Stimulated activated CD4-positive, alpha-beta T cell treated with anti-CD3 and anti-CD28 coated beads, Interleukin-15, amount 100 ng/mL, for 1 hour (primary cell): ENCODE results near the gene HOXC5.

Experiments used
- DNase-seq, 2 donors: peaks; one replicate each; pipeline ENCODE4 v3.0.0-alpha.2; 2020; ENCODE audit warnings: low read depth in 1 of 2, low spot score in 1 of 2

HOXC5 gene

GRCh38 chr12:53995378-53996239, 37.2 kb upstream of the HOXC5 start:
- no peak for DNase-seq

GRCh38 chr12:53996240-53997203, 36.3 kb upstream of the HOXC5 start:
- no peak for DNase-seq

GRCh38 chr12:53997204-53998109, 35.4 kb upstream of the HOXC5 start:
- no peak for DNase-seq

- DNase-seq: no peak
These were observed 34.5 kb upstream of the HOXC5 start for GRCh38 chr12:53998110-53998899.

- DNase-seq: no peak
These were observed 34.0 kb upstream of the HOXC5 start for GRCh38 chr12:53998900-53999236.

GRCh38 chr12:53999559-54000115, 33.2 kb upstream of the HOXC5 start:
- no peak for DNase-seq

- no peak for DNase-seq
These were observed 32.4 kb upstream of the HOXC5 start, which contains the start of gene HOXC9 for GRCh38 chr12:54000116-54001114. TSS of gene HOXC9 (plus strand) at chr12:54000161. CDS start at chr12:54000189, 28 bp downstream.

- DNase-seq: no peak
These were observed 31.3 kb upstream of the HOXC5 start for GRCh38 chr12:54001283-54002187.

- DNase-seq: no peak
These were observed 30.5 kb upstream of the HOXC5 start for GRCh38 chr12:54002278-54002914.

- no peak for DNase-seq
These were observed 29.9 kb upstream of the HOXC5 start for GRCh38 chr12:54002915-54003389.

GRCh38 chr12:54003625-54004024, 29.2 kb upstream of the HOXC5 start:
- DNase-seq: no peak

- DNase-seq: no peak
These were observed 28.6 kb upstream of the HOXC5 start for GRCh38 chr12:54004063-54004840.

- DNase-seq: no peak
These were observed 27.9 kb upstream of the HOXC5 start for GRCh38 chr12:54004841-54005530.

- no peak for DNase-seq
These were observed 27.4 kb upstream of the HOXC5 start for GRCh38 chr12:54005531-54005852.

- peak; percentile 63 to 76 for DNase-seq
These were observed 26.8 kb upstream of the HOXC5 start for GRCh38 chr12:54005853-54006558.
